HG03095 (cell line): ENCODE data around the gene CCDC9B.

ENCODE experiments used
- ATAC-seq: cut with Tn5 transposase; IDR thresholded peaks from one replicate; pipeline ENCODE4 v1.9.1; 2021; ENCODE audit warnings: moderate library complexity; ENCODE audit not compliant: unreplicated experiment

Gene CCDC9B

DNA sequence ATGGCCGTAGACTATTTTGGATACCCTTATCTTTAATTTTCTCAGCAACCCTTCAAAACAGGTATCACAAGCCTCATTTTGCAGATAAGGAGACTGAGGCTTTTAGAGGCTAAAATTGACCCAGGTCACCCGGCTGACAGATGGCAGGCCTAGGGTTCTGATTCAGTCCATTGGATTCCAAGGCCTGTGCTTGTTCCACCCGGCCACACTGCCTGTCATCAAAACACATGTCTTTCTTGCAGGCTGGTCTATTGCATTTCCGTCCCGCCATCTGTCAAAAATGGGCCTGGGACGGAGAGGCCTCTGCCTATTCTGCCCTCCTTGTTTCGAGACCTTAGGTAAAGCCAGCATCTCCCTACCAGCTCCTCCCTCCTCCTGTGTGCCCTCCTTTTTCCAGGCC lies 9.1 kb downstream of the CCDC9B start:
- ATAC-seq: no peak

GRCh38 chr15:40331026-40331425 lies 9.7 kb downstream of the CCDC9B start:
- ATAC-seq: no peak

DNA sequence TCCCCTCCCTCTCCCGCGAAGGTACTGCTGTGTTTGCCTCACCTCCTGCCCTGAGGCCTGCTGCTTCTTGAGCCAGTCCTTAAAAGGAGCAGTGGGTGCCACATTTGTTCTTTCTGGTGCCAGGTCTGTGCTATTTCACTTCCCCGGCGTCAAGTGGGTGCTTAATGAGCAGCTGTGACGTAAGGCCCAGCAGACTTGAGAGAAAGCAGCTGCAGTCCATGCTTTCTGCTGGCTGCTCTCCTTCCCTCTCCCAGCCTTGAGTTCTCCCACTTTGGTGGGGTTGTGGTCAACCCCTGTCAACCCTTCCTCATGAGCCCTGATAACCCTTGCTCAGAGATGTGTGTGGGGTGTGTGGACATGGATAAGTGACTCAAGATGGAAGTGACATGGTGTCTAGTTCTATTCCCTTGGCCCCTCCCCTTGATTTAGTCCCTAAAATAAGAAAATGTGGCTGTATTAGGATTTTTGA lies 10.3 kb downstream of the CCDC9B start:
- ATAC-seq: no peak

- no peak for ATAC-seq
These were observed 10.9 kb downstream of the CCDC9B start for GRCh38 chr15:40329804-40330203.

DNA sequence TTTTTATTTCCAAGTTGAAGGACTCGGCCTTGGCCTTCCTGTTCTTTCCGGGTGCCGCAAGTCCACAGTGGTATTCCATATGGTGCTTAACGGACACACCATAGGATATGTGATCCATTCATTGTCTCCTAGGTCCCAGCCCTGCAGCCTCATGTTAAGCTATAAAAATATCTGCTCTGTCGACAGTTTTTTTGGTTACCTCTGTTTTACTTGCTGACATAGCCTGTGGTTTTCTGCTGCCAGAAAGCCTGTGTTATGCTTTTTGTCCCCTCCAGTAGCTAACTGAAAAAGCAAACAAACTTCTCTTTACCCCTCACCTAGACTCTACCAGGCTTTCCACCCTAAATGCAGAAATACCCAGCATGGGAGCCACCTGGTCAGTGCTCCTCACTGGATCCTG lies 12.0 kb downstream of the CCDC9B start:
- no peak for ATAC-seq

DNA sequence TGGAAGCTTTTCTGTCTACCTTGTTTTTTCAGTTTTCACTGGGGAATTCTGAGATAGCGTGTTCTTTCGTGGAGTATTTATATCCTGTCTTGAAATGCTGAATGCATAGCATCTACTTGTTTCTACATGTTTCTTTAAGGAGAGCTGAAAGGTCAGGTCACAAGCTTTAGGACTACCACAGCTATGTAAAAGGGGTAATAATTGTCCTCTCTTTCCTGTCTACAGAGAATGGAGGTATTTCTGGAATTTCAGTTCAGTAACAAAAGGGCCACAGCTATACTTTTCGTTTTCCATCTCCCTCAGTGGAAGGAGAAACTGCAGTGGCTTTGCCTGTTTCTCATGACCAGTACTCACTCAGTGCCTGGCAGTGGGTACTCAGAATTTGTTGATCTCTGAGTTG lies 12.6 kb downstream of the CCDC9B start:
- ATAC-seq: no peak

DNA sequence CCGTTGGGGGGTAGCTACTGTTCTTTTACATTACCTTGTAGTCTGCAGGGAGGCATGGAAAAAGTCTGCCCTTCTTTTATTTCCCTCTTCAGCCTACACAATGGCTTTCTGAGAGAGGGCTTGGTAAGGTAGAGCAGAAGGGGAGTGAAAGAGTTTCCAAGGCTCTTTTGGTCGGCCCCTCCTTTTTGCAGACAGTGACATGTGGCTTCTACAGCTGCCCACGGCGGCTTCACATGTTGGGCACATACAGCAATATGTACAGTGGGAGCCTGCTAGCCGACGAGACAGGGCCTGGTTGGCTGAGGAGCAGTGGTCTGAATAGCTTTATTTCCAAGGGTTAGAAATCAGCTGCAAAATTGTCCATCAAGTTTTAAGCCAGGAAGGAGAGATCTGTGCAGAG lies 13.3 kb downstream of the CCDC9B start:
- no peak for ATAC-seq

GRCh38 chr15:40325700-40326099 lies 15.0 kb downstream of the CCDC9B start:
- no peak for ATAC-seq

GRCh38 chr15:40325188-40325587 lies 15.6 kb downstream of the CCDC9B start:
- ATAC-seq: no peak

- no peak for ATAC-seq
These were observed 16.5 kb downstream of the CCDC9B start for GRCh38 chr15:40323953-40324937.

GRCh38 chr15:40323239-40323952 lies 17.3 kb downstream of the CCDC9B start, which contains the start of gene INAFM2:
INAFM2 (plus strand) TSS chr15:40323692; CDS start chr15:40324056, 364 bp downstream.
- peak; percentile 78 for ATAC-seq

DNA sequence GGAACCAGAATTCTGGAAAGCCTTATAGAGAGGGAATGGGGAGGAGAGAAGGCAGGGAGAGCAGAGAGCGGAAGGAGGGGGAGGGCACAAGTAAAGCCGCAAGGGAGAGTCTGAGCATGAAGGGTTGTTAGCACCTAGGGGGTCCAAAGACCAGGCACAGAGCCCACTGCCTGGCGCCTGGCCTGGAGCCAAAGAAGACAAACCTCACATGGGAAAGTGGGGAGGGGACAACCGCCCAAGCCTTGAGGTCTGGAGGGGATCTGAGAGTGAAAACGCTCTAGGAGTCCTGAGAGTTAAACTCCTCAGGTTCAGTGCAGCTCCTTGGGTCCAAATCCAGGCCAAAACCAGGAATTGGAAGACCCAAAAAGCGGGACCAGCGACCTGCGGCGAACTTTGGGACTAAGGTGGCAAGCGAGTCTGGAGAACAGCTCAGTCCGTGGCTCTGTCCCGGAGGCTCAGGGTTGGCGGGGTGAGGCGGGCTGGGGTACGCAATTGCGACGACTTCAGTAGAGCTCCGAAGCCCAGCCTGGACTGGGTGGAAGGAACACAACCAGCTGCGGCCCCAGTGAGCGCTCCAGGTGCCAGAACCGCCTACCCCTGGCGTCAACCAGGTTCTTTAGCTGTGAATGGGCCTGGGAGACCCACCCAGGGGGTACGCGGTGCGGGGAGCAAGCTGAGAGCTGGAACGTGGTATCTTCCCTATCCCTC lies 18.1 kb downstream of the CCDC9B start:
- no peak for ATAC-seq

- ATAC-seq: no peak
These were observed 19.8 kb downstream of the CCDC9B start for GRCh38 chr15:40320931-40321371.

DNA sequence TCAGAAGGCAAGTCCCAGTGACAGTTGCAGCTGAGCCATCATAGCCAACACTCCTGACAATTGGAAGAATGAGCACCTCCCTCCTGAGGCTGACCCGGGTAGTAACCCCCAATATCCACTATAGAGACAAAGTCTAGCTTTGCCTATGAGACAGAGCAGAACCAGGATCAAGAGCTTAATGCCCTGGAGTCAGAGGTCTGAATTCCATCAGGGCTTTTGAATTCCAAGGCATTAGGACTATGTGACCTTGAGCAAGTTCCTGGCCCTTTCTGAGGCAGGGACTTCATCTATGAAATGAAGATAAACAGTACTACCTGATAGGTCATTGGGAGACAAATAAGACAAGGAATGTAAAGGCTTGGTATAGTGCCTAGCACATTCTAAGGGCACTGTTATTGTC lies 20.3 kb downstream of the CCDC9B start:
- ATAC-seq: no peak

DNA sequence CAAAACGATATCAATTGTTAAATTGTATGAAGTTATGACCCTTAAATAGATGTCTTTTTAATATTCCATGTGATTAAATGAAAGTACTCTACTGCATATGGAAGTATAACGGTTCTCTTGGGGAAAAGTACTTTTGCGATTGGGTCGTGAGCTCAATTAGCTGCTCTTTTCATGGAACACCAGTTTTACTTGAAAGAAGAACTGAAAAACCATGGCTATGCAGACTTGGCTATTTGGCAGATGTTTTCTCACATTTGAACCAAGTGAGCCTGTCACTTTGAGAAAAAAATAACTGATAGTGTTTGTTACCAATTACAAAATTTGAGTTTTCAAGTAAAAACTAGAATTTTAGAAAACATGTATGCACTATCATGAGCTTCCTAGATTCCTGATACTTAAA lies 23.2 kb downstream of the CCDC9B start:
- ATAC-seq: no peak

DNA sequence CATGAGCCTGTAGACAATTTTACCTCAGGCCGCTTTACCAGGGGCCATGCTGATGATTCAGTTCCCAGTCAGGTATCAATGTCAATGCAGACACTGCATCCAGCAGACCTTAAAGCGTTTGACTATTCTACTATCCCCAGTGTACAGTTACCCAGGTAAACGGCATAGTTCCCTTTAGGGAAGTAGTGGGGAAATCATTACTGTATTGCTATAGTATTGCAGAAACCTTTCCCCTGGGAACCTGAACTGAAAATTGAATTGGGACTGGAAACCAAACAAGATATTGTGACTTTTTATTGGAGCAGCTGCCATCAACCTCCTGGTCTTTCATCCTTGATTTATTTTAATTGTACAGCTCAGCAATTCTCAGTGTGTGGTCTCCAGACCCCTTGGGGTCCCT lies 23.8 kb downstream of the CCDC9B start:
- ATAC-seq: no peak

- ATAC-seq: no peak
These were observed 25.9 kb downstream of the CCDC9B start for GRCh38 chr15:40314723-40315276.

- ATAC-seq: no peak
These were observed 27.0 kb downstream of the CCDC9B start for GRCh38 chr15:40313531-40314398.

- ATAC-seq: no peak
These were observed 28.2 kb downstream of the CCDC9B start for GRCh38 chr15:40312370-40313158.
